Measurements from ENCODE around the gene GPR155. TPM values are rescaled to one million over a fixed set of nuclear protein-coding genes. Genes with fewer than 3 reads are reported as not detected.

GPR155 gene
- total and polyA plus RNA-seq, 7 donors, result 1.0 to 9.7 (median 5.1) TPM

DNA sequence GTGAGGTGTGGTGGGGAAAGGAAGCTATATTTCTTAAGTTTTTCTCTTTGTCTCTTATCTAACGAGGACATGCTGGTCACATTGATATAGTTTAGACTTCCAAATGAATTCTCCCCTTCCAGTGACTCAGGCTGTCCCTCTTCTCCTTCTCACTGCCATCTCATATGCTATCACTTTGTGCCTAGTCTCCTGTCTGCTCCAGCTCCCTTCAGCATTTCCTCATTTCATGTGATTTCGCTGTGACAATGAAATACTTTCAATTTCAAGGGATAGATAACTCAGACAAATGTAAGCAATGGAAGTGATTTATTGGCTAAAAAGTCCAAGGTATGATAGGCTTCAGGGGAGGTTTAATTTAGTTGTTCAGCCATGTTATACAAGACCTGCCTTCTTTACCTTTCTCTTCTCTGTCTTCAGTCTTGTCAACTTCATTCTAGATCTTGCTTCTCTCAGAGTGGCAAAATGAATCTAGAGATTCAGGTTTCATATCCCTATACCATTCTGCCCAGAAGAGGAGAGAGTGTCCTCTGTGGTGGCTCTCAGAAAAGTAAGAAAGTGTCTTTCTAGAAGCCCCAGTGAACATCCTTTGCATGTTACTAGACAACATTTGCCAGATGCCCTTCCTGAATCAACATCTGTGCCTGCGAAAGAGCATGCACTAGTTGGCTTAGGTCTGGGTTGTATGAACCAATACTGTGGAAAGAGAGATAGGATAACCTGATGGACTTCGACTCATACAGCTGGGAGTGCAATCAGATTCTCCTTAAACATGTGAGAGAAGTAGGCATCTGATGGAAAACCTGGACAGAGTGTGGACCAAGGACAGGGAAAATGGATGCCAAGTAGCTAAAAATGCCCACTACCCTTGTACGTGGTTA, 29.9 kb upstream of the GPR155 start:
- DNase-seq (no peak), ATAC-seq (no peak)
- Histone ChIP-seq H3K9me3 (no peaks in the 10 kb centered on the region), H3K4me1 (no peaks in the 10 kb centered on the region), H3K4me3 (no peak overlapping the region), H3K27ac (no peak overlapping the region), H3K36me3 (ENCODE audit: insufficient read depth in 1 of 2, low read depth in 1 of 2) (no peaks in the 10 kb centered on the region), H3K27me3 (ENCODE audit: insufficient read depth in 3 of 3, low read length in 2 of 3) (peaks cover 0 to 3% (median 2%) of the 10 kb centered on the region in 3 donors)
- WGBS, 3 donors, result 85 to 87% (median 86%) methylated on average over 5 of the region's 5 CpGs
- intact Hi-C loops (cut with DNase I), result no loop called here
- TF ChIP-seq, protein P1, sequence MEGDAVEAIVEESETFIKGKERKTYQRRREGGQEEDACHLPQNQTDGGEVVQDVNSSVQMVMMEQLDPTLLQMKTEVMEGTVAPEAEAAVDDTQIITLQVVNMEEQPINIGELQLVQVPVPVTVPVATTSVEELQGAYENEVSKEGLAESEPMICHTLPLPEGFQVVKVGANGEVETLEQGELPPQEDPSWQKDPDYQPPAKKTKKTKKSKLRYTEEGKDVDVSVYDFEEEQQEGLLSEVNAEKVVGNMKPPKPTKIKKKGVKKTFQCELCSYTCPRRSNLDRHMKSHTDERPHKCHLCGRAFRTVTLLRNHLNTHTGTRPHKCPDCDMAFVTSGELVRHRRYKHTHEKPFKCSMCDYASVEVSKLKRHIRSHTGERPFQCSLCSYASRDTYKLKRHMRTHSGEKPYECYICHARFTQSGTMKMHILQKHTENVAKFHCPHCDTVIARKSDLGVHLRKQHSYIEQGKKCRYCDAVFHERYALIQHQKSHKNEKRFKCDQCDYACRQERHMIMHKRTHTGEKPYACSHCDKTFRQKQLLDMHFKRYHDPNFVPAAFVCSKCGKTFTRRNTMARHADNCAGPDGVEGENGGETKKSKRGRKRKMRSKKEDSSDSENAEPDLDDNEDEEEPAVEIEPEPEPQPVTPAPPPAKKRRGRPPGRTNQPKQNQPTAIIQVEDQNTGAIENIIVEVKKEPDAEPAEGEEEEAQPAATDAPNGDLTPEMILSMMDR (IDR thresholded peaks at IDR 0.05), result no peak

- ATAC-seq, result no peak
- intact Hi-C loops (cut with DNase I), result no loop called here
- Histone ChIP-seq H3K27ac (no peak overlapping the region), H3K4me3 (no peak overlapping the region), H3K4me1 (no peaks in the 10 kb centered on the region), H3K27me3 (ENCODE audit: insufficient read depth in 3 of 3, low read length in 2 of 3) (peaks cover 0 to 2% (median 0%) of the 10 kb centered on the region in 3 donors), H3K9me3 (peaks cover 6% of the 10 kb centered on the region), H3K36me3 (ENCODE audit: insufficient read depth in 1 of 2, low read depth in 1 of 2) (no peaks in the 10 kb centered on the region)
- TF ChIP-seq, protein P1 (IDR thresholded peaks at IDR 0.05), result no peak
- WGBS, 3 donors, result 77 to 83% (median 82%) methylated on average over 3 of the region's 3 CpGs
- DNase-seq, result no peak
Observed at GRCh38 chr2:174512345-174512744, 25.5 kb upstream of the GPR155 start.

GRCh38 chr2:174511580-174512260, 24.9 kb upstream of the GPR155 start:
- no peak overlapping the region for H3K27ac ChIP-seq
- ATAC-seq (no peak), DNase-seq (no peak)
- peaks cover 0 to 2% (median 0%) of the 10 kb centered on the region in 3 donors for H3K27me3 ChIP-seq (ENCODE audit: insufficient read depth in 3 of 3, low read length in 2 of 3)
- 54 to 56% (median 55%) methylated on average over 5 of the region's 5 CpGs for WGBS, 3 donors
- peaks cover 6% of the 10 kb centered on the region for H3K9me3 ChIP-seq
- H3K36me3 ChIP-seq (ENCODE audit: insufficient read depth in 1 of 2, low read depth in 1 of 2), result no peaks in the 10 kb centered on the region
- H3K4me1 ChIP-seq, result no peaks in the 10 kb centered on the region
- TF ChIP-seq, protein P1 (IDR thresholded peaks at IDR 0.05), result no peak
- intact Hi-C loops (cut with DNase I), result no loop called here
- no peak overlapping the region for H3K4me3 ChIP-seq

- H3K27me3 ChIP-seq (ENCODE audit: insufficient read depth in 3 of 3, low read length in 2 of 3), result peaks cover 0 to 2% (median 0%) of the 10 kb centered on the region in 3 donors
- no peak overlapping the region for H3K4me3 ChIP-seq
- 39 to 43% (median 41%) methylated on average over 2 of the region's 2 CpGs for WGBS, 3 donors
- DNase-seq (no peak), ATAC-seq (no peak)
- H3K9me3 ChIP-seq, result peaks cover 6% of the 10 kb centered on the region
- H3K4me1 ChIP-seq, result no peaks in the 10 kb centered on the region
- no peaks in the 10 kb centered on the region for H3K36me3 ChIP-seq (ENCODE audit: insufficient read depth in 1 of 2, low read depth in 1 of 2)
- TF ChIP-seq, protein P1 (IDR thresholded peaks at IDR 0.05), result no peak
- H3K27ac ChIP-seq, result no peak overlapping the region
- intact Hi-C loops (cut with DNase I), result no loop called here
Observed at GRCh38 chr2:174510583-174511189, 23.9 kb upstream of the GPR155 start.

Measured in psoas muscle (tissue), 8 donors.